DMS 273 (cell line): ENCODE measurements around the gene EIF2B5.
"Not testable (repeated sequence)": the region's sequence is repeated elsewhere in the genome, so short reads cannot be mapped to it uniquely, and the experiment has no call there.

ENCODE experiments used
- DNase-seq: peaks from one replicate; lab custom pipeline; 2025; ENCODE audit not compliant: unreplicated experiment; lab: John Stamatoyannopoulos, UW

EIF2B5 gene

DNA sequence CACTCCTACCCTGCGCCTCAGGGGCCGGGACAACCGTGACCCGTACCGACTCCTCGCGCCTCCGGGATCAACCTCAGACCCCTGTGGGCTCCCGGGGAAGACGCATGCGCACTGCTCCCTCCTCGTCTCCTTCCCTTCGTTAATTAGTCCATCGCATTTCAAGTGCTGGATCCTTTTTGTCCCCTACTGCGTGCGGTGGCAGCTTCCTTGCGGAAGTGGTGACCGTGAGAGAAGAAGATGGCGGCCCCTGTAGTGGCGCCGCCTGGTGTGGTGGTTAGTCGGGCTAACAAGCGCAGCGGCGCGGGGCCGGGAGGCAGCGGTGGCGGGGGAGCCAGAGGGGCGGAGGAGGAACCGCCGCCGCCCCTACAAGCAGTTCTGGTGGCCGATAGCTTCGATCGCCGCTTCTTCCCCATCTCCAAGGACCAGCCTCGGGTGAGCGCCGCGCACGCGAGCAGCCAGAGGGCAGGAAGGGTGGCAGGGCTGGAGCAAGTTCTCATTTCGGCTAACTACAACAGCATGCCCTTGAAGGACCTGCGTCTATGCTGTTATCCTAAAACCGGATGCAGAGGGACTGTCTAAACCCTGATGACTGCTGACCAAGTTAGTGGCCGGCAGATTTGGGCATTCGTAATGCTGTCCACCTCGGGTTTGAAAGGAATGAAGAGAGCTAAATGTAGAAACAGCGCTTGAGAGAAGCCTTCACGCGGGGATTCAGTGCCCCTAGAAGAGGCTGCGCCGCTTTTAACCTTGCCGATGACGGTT is at the start of gene EIF2B5:
Gene EIF2B5 (plus strand): TSS at position 210 of the 762 bp plus-strand sequence. CDS start 28 bp downstream, at position 238.
- peak; percentile 97 for DNase-seq

DNA sequence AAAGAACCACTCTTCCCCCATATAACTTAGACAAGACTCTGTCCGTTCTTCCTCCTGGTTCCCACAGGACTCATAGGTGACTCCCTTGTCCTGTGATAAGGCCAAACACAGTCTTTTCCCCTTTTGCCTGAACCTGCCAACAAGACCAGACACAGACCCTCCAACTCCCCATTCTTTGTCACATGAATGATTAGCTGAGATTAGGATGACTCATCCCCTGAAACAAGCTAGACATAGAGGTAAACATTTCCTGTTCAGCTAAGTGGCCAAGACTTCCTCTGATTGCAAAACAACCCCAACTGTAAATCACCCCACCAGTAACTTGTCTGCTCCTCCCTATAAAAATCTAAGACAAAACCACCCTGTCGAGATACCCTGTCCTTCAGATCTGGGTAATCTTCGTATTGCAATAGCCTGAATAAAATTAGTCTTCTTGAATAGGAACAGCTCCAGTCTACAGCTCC is 49.7 kb upstream of the EIF2B5 start:
- DNase-seq, result no peak

DNA sequence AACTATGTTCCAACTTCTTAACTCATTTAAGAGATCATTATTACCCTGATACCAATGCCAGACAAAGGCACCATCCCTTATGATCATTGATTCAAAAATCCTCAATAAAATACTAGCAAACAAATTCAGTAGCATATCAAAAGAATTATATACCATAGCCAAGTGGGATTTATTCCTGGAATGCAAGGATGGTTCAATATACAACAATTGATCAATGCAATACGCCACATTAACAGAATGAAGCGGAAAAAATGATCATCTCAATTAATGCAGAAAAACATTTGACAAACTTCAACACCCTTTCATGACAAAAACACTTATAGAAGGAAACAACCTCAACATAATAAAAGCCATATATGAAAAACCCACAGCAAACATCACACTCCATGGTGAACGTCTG is 43.0 kb upstream of the EIF2B5 start:
- DNase-seq, result no peak

DNA sequence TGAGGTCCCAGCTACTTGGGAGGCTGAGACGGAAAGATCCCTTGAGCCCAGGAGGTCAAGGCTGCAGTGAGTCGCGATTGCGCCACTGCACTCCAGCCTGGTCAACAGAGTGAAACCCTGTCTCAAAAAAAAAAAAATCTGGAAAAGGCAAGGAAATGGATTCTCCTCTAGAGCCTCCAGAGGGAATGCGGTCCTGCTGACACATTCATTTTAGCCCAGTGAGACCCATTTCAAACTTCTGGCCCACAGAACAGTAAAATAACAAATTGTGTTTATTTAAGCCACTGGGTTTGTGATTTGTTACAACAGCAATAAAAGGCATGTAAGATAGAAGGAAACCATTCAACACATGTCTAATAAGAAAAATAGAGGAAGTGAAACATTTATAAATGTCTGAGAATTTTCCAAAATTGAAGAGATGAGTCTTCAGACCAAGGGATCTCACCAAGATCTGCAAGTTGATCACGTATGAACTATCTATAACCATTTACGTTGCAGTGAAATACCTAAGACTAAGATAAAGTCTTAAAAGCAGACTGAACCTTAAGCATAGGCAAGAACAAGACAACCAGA is 38.3 kb upstream of the EIF2B5 start, which contains the start of gene HTR3E:
Gene HTR3E (plus strand): TSS at position 254 of the 573 bp plus-strand sequence. CDS start 466 bp downstream, outside the sequence.
- no peak for DNase-seq

DNA sequence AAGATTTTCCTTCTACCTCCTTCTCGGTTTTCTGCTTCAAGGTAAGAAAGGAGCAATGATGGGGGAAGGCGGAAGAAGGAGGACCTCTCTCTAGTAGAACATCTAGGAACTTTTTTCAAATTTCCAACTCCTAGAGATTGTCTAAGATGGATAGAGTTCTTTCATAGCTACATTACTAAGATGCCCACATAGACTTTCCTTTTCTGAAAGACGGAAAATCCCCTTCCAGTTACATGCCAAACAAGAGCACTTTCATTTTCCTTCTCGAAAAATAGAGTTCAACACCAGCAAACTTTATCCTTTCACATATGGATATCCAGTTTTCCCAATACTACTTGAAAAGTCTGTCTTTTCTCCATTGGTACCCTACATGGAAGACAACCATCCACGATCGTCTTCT is 37.6 kb upstream of the EIF2B5 start:
- no peak for DNase-seq

DNA sequence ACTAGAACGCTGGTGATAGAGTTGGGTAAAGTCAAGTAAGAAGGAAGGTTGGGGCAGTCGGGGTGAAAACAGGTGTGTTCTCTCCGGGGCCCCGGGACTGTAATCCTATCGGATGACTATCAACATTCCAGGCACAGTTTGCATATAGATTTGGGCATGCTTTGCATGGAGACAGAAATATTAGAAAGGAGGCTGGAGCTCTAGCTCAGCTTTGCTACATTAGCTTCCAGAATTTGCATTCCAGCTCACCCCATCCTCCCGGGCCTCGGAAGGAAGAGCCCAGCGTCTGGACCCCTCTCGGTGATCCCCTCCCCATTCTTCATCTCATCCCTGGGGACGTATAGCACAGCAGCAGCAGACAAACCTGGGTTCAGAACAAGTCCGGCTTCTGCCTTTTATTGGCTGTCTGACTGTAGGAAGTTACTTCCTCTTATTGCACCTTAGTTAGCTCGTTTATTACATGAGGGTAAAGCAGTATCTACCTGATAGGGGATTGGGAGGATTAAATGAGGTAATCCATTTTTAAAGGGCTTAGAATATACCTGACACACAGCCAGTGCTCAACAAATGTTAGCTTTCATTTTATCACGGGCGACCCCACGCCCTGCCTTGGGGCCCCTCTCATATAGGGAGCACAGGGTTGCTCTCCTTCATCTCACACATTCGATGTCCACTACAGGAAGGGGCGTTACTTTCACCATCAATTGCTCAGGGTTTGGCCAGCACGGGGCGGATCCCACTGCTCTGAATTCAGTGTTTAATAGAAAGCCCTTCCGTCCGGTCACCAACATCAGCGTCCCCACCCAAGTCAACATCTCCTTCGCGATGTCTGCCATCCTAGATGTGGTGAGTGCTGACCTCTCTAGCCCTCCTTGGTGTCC is 35.1 kb upstream of the EIF2B5 start:
- DNase-seq, result peak; percentile 19

DNA sequence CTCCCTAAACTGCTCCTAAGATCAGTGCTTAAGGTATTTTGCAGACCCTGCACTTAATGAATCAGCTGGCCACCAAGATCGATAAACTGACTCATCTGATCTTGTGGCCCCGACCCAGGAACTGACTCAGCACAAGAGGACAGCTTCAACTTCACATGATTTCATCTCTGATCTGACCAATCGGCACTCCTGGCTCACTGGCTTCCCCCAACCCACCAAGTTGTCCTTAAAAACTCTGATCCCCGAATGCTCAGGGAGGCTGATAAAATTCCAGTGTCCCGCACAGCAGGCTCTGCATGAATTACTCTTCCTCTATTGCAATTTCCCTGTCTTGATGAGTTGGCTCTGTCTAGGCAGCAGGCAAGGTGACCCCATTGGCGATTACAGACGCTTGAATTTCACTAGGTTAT is 24.8 kb upstream of the EIF2B5 start:
- no peak for DNase-seq

DNA sequence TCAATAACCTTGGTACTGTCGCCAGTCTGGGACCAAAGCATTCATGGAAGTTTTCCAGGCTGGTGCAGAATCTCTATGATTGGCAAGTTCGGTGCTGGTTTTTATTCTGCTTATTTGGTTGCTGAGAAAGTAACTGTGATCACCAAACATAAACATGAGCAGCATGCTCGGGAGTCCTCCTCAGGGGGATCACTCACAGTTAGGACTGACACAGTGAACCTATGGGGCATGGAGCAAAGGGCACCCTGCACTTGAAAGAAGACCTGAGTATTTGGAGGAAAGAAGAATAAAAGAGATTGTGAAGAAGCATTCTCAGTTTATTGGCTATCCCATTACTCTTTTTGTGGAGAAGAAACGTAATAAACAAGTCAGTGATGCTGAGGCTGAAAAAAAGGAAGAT is 19.1 kb upstream of the EIF2B5 start:
- no peak for DNase-seq

DNA sequence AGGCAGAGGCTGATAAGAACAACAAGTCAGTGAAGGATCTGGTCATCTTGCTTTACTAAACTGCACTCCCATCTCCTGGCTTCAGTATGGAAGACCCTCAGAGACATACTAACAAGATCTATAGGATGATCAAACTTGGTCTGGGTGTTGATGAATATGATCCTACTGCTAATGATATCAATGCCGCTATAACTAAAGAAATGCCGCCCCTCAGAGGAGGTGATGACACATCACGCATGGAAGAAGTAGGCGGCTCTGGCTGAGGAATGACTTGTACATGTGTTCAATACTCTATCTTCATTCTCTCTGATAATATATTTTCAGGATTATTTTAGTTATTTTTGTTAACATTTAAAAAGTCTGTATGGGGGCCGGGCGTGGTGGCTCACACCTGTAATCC is 17.5 kb upstream of the EIF2B5 start:
- peak; percentile 20 for DNase-seq

DNA sequence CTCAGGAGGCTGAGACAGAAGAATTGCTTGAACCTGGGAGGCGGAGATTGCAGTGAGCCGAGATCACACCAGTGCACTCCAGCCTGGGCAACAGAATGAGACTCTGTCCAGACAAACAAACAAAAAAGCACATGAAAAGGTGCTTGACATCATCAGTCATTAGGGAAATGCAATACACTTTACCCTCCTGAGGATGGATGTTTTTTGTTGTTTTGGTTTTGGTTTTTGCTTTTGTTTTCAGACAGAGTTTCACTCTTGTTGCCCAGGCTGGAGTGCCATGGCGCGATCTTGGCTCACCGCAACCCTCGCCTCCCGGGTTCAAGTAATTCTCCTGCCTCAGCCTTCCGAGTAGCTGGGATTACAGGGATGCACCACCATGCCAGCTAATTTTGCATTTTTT is 14.1 kb upstream of the EIF2B5 start:
- not testable (repeated sequence) for DNase-seq

DNA sequence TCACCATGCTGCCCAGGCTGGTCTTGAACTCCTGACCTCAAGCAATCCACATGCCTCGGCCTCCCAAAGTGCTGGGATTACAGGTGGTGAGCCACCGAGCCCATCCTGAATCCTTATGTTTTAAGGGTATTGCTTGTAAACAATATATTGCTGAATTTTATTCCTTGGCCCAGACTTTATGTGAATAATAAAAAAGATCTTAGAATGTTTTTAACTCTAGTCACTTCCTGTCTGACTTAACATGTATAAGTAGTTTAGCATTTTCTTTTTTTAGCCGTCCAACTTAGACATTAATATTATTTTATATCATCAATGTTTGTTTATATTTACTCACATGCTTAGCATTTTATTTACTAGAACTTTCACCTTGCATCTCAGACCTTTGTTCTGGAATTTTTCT is 9.2 kb upstream of the EIF2B5 start:
- DNase-seq, result no peak

DNA sequence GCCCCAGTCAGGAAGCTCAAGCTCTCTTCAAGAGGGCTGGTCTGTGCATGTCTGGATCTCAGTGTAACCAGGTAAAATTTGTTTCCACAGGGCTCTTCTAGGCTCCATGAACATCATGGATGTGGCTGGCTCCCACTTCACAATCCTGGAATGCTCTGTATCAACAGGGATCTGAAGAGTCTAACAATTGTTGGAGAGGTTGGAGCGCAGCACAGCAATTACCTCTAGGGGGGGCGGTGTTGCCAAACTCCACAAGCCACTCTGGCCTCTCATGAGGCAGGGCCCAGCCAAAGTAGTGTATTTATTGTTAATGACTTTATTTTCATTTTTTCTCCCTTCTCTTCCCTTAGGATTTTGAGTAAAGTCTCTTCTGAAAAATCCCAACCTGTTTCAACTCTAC is 6.1 kb upstream of the EIF2B5 start:
- peak; percentile 76 for DNase-seq

DNA sequence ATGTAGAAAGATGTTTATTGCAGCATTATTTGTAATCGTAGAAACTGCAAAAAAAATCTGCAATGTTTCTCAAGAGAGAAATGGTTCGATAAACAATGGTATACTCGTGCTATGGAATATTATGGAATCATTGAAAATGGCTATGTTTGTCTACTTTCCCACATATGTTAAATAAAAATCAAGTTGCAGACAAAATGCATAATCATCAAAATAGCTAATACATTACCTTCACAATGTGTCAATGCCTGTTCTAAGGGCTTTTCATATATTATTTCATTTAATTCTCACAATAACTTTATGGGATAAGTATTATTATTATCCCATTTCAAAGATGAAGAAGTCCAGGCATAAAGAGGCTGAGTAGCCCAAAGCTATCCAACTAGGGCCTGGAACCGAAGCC is 2.2 kb upstream of the EIF2B5 start:
- DNase-seq, result no peak

DNA sequence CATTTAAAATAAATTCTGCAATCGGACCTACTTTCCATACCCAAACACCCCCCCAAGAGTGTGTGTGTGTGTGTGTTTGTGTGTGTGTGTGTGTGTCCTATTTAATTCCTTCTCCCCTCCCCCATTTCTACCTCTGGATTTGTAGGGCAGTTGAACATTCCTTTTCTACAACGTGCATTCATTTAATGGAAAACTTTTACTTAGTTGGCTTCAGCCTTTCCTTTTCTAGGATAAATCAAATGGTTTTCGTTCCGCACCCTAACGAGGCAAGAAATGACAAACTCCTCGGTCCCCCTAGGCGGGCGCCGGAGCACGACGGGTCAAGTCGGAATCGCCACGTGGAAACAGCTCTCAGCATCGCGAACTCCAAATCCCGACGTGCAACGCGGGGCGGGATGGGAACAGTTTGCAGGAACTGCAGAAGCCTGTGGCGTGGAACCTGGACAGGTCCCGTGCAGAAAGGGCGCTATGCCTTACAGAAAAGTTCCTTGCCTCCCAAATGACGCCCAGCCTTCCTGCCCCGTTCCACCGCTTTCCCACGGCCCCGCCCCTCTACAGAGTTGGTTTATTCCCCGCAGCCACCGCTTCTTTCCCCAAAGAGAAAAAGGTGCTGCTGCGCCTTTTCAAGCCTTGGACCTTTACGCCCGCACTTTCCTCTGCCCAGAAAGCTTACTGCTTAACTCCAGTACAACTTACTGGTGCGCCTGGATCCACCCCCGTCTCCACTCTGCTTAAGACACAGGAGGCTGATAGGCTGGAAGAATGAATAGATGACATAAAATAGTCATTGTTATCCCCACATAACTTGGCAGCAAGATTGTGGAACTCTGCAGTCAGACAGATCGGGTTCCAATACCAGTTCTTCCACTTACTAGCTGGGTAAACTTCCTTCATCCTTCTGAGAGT is 1.1 kb upstream of the EIF2B5 start:
- peak; percentile 98 for DNase-seq

DNA sequence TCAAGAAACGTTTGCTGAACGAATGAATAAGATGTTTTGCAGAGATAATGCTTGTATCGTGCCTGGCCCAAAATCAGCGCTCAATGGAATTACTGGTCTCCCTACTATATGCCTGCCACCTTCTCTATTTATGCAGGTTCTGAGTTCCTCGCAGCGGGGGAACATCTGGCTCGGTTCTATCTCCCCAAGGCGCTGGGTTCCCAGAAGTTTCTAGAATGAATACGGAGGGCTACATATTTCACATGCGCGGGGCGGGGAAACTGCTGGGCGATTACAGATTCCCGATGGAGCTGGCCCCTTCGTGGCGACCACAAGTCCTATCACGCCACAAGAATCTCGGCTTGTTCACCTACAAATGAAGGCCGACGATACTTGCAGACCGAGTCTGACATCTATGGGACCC is 411 bp upstream of the EIF2B5 start:
- DNase-seq, result peak; percentile 74

DNA sequence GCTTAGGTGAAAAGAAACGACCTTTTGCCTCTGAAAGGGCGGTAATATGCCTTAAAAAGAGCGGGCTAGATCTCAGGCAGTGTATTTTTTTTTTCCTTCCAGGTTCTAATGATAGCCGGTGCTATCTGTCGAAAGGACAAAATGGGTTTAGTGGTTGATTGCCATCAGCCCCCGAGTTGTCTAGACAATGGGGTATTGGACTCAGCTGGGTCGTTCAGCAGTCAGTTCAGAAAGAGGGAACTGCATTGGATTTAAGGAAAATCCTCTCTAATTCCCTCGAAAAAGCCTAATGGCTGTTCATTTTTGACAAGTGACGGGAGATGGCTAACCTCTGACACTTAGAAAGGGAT is 728 bp downstream of the EIF2B5 start:
- DNase-seq, result no peak

DNA sequence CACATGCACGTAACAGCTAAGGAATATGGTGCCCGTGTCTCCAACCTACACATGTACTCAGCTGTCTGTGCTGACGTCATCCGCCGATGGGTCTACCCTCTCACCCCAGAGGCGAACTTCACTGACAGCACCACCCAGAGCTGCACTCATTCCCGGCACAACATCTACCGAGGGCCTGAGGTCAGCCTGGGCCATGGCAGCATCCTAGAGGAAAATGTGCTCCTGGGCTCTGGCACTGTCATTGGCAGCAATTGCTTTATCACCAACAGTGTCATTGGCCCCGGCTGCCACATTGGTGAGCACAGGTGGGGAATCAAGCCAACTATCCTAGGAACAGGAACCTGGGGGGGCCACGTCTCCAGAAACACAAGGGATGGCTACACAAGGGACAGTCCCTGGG is 5.3 kb downstream of the EIF2B5 start:
- no peak for DNase-seq

DNA sequence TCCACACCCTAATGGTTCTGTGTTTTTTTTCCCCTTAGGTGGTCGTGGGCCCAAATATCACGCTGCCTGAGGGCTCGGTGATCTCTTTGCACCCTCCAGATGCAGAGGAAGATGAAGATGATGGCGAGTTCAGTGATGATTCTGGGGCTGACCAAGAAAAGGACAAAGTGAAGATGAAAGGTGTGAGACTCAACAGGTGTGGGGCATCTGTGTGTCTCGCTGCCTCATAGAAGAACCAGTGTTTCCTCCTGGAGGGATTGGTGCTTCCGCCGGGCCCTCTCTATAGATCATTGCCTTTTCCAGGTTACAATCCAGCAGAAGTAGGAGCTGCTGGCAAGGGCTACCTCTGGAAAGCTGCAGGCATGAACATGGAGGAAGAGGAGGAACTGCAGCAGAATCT is 7.0 kb downstream of the EIF2B5 start:
- DNase-seq, result no peak

DNA sequence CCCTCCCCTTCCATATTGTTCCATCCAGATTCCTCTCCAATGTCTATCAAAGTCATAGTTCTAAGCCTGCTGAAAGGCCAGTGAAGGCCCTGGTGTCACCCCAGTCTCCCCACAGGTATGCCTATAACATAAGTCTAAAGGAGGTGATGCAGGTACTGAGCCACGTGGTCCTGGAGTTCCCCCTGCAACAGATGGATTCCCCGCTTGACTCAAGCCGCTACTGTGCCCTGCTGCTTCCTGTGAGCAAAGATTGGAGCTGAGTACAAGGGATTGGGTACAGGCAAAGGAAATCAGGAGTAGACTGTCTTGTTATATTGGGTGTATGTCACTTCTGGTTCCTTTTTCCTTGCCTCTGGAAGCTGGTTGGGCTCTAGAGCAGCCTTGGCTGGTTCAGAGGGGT is 8.2 kb downstream of the EIF2B5 start:
- no peak for DNase-seq

DNA sequence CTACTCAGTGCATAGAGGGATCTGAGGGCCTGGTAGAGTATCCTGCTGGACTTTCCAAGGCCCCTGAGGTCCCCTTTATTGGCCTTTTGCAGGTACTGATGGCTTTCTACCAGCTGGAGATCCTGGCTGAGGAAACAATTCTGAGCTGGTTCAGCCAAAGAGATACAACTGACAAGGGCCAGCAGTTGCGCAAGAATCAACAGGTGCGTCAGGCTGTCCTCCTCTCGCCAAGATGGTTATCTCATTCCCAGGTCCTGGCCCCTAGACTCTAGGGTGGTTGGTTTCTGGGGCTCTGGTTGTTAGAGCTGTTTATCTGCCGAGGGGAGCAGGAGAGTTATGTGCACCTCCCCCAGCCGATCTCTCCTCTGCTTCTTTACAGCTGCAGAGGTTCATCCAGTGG is 9.3 kb downstream of the EIF2B5 start:
- no peak for DNase-seq

DNA sequence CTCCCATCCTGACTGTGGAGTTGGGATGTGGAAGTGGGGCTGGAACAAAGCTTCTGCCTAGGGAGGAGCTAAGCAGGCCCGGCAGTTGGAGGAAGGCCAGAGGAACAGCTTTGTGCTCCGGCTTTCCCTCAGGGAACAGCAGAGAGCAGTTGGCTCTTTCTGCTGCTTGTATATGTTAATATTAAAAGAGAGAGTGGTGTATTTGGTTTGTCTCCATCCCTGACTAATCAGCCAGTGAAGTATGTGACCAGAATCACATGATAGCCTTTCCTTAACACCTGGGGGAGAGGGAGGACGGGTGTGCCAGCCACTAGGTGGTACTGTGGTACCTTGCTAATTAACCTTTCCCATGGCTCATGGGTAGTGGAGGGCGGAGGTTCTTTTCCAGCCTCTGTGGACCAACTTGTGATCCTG is 10.0 kb downstream of the EIF2B5 start:
- peak; percentile 97 for DNase-seq
